Mesenchymal stem cell (in vitro differentiated cells and primary cell): ENCODE results near the gene SSX2IP.

Experiments used
- DNase-seq: peaks from one replicate; pipeline ENCODE4 v3.0.0-alpha.2; 2013
- H2AFZ ChIP-seq: one replicate; pipeline ENCODE4 v1.6.1; 2013; ENCODE audit warnings: low read depth, mild to moderate bottlenecking, control low read depth, inconsistent platforms, low read length, moderate library complexity
- H2AK5ac ChIP-seq: 2 replicates; pipeline ENCODE4 v1.6.1; 2013; ENCODE audit warnings: low read length, moderate library complexity, mild to moderate bottlenecking, inconsistent platforms; ENCODE audit not compliant: severe bottlenecking
- H2BK120ac ChIP-seq: one replicate; pipeline ENCODE4 v1.6.1; 2013; ENCODE audit warnings: low read depth, mild to moderate bottlenecking, inconsistent platforms, low read length, moderate library complexity
- H2BK12ac ChIP-seq, 2 experiments: one replicate each; pipeline ENCODE4 v1.6.1; 2013; ENCODE audit warnings: inconsistent platforms in 2 of 2, low read length in 2 of 2, mild to moderate bottlenecking in 2 of 2, moderate library complexity in 2 of 2, control low read depth in 1 of 2
- H2BK15ac ChIP-seq: one replicate; pipeline ENCODE4 v1.6.1; 2013; ENCODE audit warnings: mild to moderate bottlenecking, low read depth, inconsistent platforms; ENCODE audit not compliant: poor library complexity, severe bottlenecking
- H2BK5ac ChIP-seq: 2 replicates; pipeline ENCODE4 v1.6.1; 2013; ENCODE audit warnings: low read depth, mild to moderate bottlenecking, low read length, control low read depth, inconsistent platforms; ENCODE audit not compliant: poor library complexity, severe bottlenecking
- H3K14ac ChIP-seq, 2 experiments: one replicate each; pipeline ENCODE4 v1.6.1; 2013; ENCODE audit warnings: inconsistent platforms in 2 of 2, low read length in 2 of 2, control low read depth in 1 of 2, mild to moderate bottlenecking in 1 of 2, moderate library complexity in 1 of 2
- H3K18ac ChIP-seq, 2 experiments: one replicate each; pipeline ENCODE4 v1.6.1; 2013; ENCODE audit warnings: inconsistent platforms in 2 of 2, low read length in 2 of 2, control low read depth in 1 of 2, low read depth in 1 of 2, mild to moderate bottlenecking in 1 of 2
- H3K23ac ChIP-seq, 2 experiments: one replicate each; pipeline ENCODE4 v1.6.1; 2013; ENCODE audit warnings: inconsistent platforms in 2 of 2, low read length in 2 of 2, mild to moderate bottlenecking in 2 of 2, moderate library complexity in 2 of 2, control low read depth in 1 of 2
- H3K27ac ChIP-seq: 2 replicates; pipeline ENCODE4 v1.5.1; 2013; ENCODE audit warnings: mild to moderate bottlenecking, moderate library complexity, low read length, control low read depth, inconsistent platforms; ENCODE audit not compliant: poor library complexity, severe bottlenecking
- H3K27me3 ChIP-seq, 2 experiments: 2 replicates each; pipeline versions ENCODE4 v1.6.1 to v1.7.0; 2013; ENCODE audit warnings: low read length in 2 of 2, mild to moderate bottlenecking in 2 of 2, moderate library complexity in 2 of 2, control low read depth in 1 of 2, inconsistent platforms in 1 of 2; ENCODE audit not compliant: control insufficient read depth in 1 of 2, insufficient read depth in 1 of 2
- H3K36me3 ChIP-seq, 2 experiments: 2 replicates each; pipeline versions ENCODE4 v1.6.1 to v1.7.0; 2013; ENCODE audit warnings: low read length in 2 of 2, control low read depth in 1 of 2, inconsistent platforms in 1 of 2, low read depth in 1 of 2, mild to moderate bottlenecking in 1 of 2; ENCODE audit not compliant: insufficient read depth in 2 of 2, control insufficient read depth in 1 of 2
- H3K4ac ChIP-seq, 2 experiments: one replicate each; pipeline ENCODE4 v1.6.1; 2013; ENCODE audit warnings: inconsistent platforms in 2 of 2, low read length in 2 of 2, mild to moderate bottlenecking in 2 of 2, moderate library complexity in 2 of 2, control low read depth in 1 of 2, low read depth in 1 of 2
- H3K4me1 ChIP-seq: 2 replicates; pipeline ENCODE4 v1.6.1; 2013; ENCODE audit warnings: low read depth, low read length, control low read depth; ENCODE audit not compliant: control insufficient read depth, insufficient read depth
- H3K4me2 ChIP-seq: 2 replicates; pipeline ENCODE4 v1.6.1; 2013; ENCODE audit warnings: low read length, mild to moderate bottlenecking, inconsistent platforms; ENCODE audit not compliant: poor library complexity, severe bottlenecking
- H3K4me3 ChIP-seq, 2 experiments: 2 replicates each; pipeline versions ENCODE4 v1.5.1 to v1.7.0; 2013; ENCODE audit warnings: low read length in 2 of 2, mild to moderate bottlenecking in 2 of 2, control low read depth in 1 of 2, low read depth in 1 of 2; ENCODE audit not compliant: insufficient read depth in 1 of 2
- H3K79me1 ChIP-seq: replicated peaks from 2 replicates; pipeline ENCODE4 v1.6.1; 2013; ENCODE audit warnings: mild to moderate bottlenecking, control low read depth, low read length, inconsistent platforms; ENCODE audit not compliant: poor library complexity, severe bottlenecking
- H3K9ac ChIP-seq: 2 replicates; pipeline ENCODE4 v1.7.0; 2013; ENCODE audit warnings: mild to moderate bottlenecking, low read length, moderate library complexity
- H3K9me3 ChIP-seq: 2 replicates; pipeline ENCODE4 v1.7.0; 2013; ENCODE audit warnings: mild to moderate bottlenecking, low read length; ENCODE audit not compliant: control insufficient read depth
- H4K8ac ChIP-seq: one replicate; pipeline ENCODE4 v1.6.1; 2013; ENCODE audit warnings: inconsistent platforms, mild to moderate bottlenecking, low read length, moderate library complexity
- H4K91ac ChIP-seq: one replicate; pipeline ENCODE4 v1.6.1; 2013; ENCODE audit warnings: mild to moderate bottlenecking, low read length, inconsistent platforms
- WGBS: methylation state at CpG from one replicate; pipeline ENCODE4 v1.1.7; 2013; ENCODE audit warnings: mixed read lengths; 5-methylcytosine and 5-hydroxymethylcytosine counted together

The SSX2IP gene

DNA sequence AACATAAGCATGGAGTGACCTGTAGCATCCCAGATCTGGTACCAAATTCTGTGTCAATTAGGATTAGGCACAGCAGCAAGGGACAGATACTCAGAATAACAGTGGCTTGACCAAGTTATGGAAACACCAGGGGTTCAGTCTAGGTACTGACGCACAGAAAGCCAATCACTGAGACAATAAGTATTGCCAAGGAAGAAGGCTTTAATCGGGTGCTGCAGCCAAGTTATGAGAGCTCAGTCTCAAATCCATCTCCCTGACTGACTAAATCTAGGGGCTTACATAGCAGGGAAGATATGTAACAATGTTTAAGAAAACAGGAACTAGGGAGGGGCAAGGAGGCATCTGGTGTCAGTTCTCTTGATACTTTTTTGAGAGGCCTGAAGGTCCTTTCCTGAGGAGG, 76.4 kb downstream of the SSX2IP start:
- H3K9ac ChIP-seq = no peak overlapping the region
- H3K18ac ChIP-seq = no peak overlapping the region

GRCh38 chr1:84613026-84613425, 77.2 kb downstream of the SSX2IP start:
- no peak overlapping the region for H2AK5ac ChIP-seq
- H2AFZ ChIP-seq = no peak overlapping the region
- whole genome bisulfite sequencing = 90% methylated on average over 2 of the region's 2 CpGs
- no peak overlapping the region for H2BK120ac ChIP-seq
- no peaks in the 10 kb centered on the region for H3K4me1 ChIP-seq
- H3K9me3 ChIP-seq = peaks cover 12% of the 10 kb centered on the region
- no peak overlapping the region for H3K4me3 ChIP-seq
- H3K79me1 ChIP-seq = no peaks in the 10 kb centered on the region
- H2BK12ac ChIP-seq = no peak overlapping the region
- no peaks in the 10 kb centered on the region for H3K27me3 ChIP-seq
- no peak overlapping the region for H3K4ac ChIP-seq
- no peak overlapping the region for H4K91ac ChIP-seq
- DNase-seq = no peak
- H3K23ac ChIP-seq = no peak overlapping the region
- H4K8ac ChIP-seq = no peak overlapping the region
- no peak overlapping the region for H3K4me2 ChIP-seq
- H2BK15ac ChIP-seq = no peak overlapping the region
- H3K18ac ChIP-seq = no peak overlapping the region
- H3K36me3 ChIP-seq = no peaks in the 10 kb centered on the region
- H2BK5ac ChIP-seq = no peak overlapping the region
- no peak overlapping the region for H3K9ac ChIP-seq
- no peak overlapping the region for H3K14ac ChIP-seq
- no peak overlapping the region for H3K27ac ChIP-seq

More for the DNA sequence above, 76.4 kb downstream of the SSX2IP start:
- Histone ChIP-seq H3K4me2 (no peak overlapping the region), H2AK5ac (no peak overlapping the region), H3K14ac (no peak overlapping the region), H3K27ac (no peak overlapping the region), H2BK15ac (no peak overlapping the region), H2BK120ac (no peak overlapping the region), H3K79me1 (no peaks in the 10 kb centered on the region), H3K36me3 (no peaks in the 10 kb centered on the region), H4K91ac (no peak overlapping the region), H4K8ac (no peak overlapping the region), H2BK5ac (no peak overlapping the region), H3K23ac (no peak overlapping the region), H2AFZ (no peak overlapping the region), H3K4me3 (peak overlapping the region in 1 of 2 experiments; percentile 20), H3K4ac (no peak overlapping the region), H3K4me1 (no peaks in the 10 kb centered on the region), H3K27me3 (no peaks in the 10 kb centered on the region), H3K9me3 (peaks cover 12% of the 10 kb centered on the region), H2BK12ac (no peak overlapping the region)
- 100% methylated on average over 2 of the region's 2 CpGs for WGBS
- DNase-seq = no peak

- WGBS = 27% methylated on average over 3 of the region's 3 CpGs
- Histone ChIP-seq H3K9me3 (peaks cover 12% of the 10 kb centered on the region), H3K18ac (peak overlapping the region in 1 of 2 experiments; percentile 28)
Measured at GRCh38 chr1:84611796-84612195, 78.5 kb downstream of the SSX2IP start.

GRCh38 chr1:84611091-84611490, 79.2 kb downstream of the SSX2IP start:
- Histone ChIP-seq H3K9me3 (peaks cover 12% of the 10 kb centered on the region), H3K4me3 (no peak overlapping the region), H4K8ac (no peak overlapping the region), H3K18ac (no peak overlapping the region), H2BK120ac (no peak overlapping the region), H2BK12ac (peak overlapping the region in 1 of 2 experiments; percentile 42), H3K79me1 (no peaks in the 10 kb centered on the region), H3K14ac (no peak overlapping the region), H2BK15ac (no peak overlapping the region), H2AK5ac (no peak overlapping the region), H3K23ac (no peak overlapping the region), H4K91ac (no peak overlapping the region), H3K4ac (no peak overlapping the region), H3K36me3 (no peaks in the 10 kb centered on the region), H3K4me2 (no peak overlapping the region), H3K27me3 (no peaks in the 10 kb centered on the region), H3K4me1 (no peaks in the 10 kb centered on the region), H2BK5ac (no peak overlapping the region), H2AFZ (no peak overlapping the region), H3K9ac (no peak overlapping the region), H3K27ac (no peak overlapping the region)
- WGBS = 62% methylated on average over 1 of the region's 1 CpG
- no peak for DNase-seq

More at GRCh38 chr1:84611796-84612195, 78.5 kb downstream of the SSX2IP start:
- no peak overlapping the region for H2AK5ac ChIP-seq
- no peak overlapping the region for H4K8ac ChIP-seq
- H3K4me1 ChIP-seq = no peaks in the 10 kb centered on the region
- H2AFZ ChIP-seq = no peak overlapping the region
- H3K36me3 ChIP-seq = no peaks in the 10 kb centered on the region
- H2BK15ac ChIP-seq = no peak overlapping the region
- no peak overlapping the region for H2BK5ac ChIP-seq
- peak overlapping the region in 1 of 2 experiments; percentile 40 for H3K4me3 ChIP-seq
- H3K14ac ChIP-seq = no peak overlapping the region
- H3K23ac ChIP-seq = no peak overlapping the region
- no peaks in the 10 kb centered on the region for H3K27me3 ChIP-seq
- no peaks in the 10 kb centered on the region for H3K79me1 ChIP-seq
- no peak overlapping the region for H3K4ac ChIP-seq
- no peak overlapping the region for H4K91ac ChIP-seq
- peak overlapping the region; percentile 52 for H3K9ac ChIP-seq
- peak; percentile 61 for DNase-seq
- H3K27ac ChIP-seq = no peak overlapping the region
- H2BK12ac ChIP-seq = no peak overlapping the region
- no peak overlapping the region for H2BK120ac ChIP-seq
- no peak overlapping the region for H3K4me2 ChIP-seq
